GM19395 (cell line): Measurements from ENCODE around the gene ARNT2.

Experiments used
- ATAC-seq: cut with Tn5 transposase; IDR thresholded peaks from one replicate; pipeline ENCODE4 v1.9.1; 2021; ENCODE audit warnings: mild to moderate bottlenecking, moderate library complexity; ENCODE audit not compliant: unreplicated experiment

ARNT2 gene

DNA sequence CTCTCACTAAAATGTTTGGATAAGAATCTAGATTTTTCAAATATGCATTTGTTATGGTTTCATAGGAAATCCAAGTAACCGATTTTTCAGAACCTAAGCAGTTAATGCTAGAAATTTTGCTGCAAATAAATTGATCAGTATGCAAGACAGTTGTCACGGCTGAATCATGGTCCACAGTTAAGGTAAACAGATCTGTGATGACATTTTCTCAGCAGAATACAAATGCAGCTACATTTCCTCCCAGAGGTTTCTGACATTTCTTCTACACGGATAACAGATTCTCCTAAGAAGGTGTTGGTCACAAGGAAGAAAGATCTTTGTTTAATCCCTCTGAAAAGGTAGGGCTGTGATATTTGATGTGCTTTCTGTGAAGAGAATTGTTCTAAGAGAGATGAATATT is 36.9 kb downstream of the ARNT2 start:
- no peak for ATAC-seq

DNA sequence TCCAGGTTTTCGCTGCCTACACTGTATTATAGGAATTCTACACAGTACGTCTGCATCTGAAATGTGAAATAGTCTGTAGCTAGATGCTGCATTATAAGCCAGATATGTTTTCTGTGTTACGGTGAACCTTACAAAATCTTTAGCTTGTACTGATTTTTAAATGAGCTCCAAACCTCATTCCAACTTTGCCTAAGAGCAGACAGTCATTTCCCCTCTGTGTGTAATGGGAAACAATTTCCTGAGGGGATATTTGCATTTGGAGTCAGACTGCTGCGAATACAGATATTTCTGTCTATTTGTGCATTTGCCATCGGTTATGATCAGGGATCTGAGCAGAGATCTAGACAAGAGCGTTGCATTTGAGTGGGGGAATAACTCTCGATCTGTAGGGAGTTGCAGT is 37.5 kb downstream of the ARNT2 start:
- no peak for ATAC-seq

DNA sequence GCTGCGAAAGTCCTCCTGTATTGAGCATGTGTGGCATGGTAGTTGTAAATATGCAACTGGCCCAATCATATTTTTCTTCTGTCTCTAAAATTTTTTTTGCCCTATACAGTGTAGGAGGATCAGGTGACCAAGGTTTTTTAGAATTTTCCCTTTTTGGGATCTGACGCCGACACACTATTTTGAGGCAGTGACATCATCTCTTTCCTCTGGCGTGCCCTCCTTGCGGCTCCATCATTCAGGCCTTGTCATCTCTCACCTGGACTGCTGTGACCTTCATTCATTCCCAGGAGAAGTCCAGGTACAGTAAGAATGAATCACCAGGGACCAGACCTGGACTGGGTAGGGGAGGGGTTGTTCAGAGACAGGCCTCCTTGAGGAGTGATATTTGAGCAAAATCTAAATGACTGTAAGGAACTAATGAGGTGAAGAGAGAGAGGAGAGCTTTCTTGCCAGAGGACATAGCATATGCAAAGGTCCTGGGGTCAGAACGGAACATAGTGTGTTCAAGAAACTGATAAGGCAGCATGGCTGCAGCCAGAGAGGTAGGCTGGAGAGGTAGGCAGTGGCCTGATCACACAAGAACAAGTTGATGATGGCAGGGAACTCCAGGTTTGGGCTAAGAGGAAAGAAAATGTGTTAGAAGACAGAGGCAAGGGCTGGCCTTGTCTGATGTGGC is 38.7 kb downstream of the ARNT2 start:
- no peak for ATAC-seq

DNA sequence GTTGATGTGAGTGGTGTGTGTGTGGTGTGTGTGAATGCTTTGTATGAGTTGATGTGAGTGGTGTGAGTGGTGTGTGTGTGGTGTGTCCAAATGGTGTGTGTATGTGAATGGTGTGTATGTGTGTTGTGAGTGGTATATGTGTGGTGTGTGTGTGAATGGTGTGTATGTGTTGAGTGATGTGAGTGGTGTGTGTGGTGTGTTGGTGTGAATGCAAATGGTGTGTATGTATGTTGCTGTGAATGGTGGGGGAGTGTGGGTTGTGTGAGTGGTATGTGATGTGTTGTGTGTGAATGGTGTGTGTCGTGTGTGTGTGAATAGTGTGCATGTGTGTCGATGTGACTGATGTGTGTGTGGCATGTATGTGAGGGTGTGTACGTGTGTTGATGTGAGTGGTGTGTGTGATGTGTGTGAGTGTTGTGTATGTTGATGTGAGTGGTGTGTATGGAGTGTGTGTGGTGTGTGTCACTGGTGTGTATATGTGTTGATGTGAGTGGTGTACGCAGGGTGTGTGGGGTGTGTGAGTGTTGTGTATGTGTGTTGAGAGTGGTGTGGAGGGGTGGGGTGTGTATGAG is 40.6 kb downstream of the ARNT2 start:
- ATAC-seq, result no peak

DNA sequence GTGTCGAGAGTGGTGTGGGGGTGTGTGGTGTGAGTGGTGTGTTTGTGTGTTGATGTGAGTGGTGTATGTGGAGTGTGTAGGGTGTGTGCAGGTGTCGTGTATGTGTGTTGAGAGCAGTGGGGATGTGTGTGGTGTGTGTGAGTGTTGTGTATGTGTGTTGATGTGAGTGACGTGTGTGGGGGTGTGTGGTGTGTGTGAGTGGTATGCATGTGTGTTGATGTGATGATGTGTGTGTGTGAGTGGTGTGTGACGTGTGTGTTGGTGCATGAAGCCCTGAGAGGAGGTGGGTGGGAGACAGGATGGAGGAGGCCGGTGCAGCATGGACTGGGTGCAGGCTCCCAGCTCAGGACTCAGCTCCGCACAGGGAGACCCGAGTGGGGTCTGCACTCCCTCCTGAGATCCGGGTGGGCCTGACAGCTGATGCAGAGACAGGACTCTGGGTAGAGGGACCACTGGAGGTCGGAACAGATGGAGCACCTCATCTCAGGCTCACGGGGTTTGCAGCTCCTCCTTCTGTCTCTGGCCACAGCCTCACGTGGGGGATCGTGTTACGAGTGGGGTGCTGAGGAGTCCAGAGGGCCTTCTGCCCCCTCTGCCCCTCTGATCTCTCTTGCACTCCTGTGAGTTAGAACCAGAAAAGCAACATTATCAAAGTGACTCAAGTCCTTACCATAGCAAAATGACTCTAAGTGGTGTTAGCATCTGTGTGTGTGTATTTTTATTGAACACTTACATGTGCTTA is 41.3 kb downstream of the ARNT2 start:
- no peak for ATAC-seq

DNA sequence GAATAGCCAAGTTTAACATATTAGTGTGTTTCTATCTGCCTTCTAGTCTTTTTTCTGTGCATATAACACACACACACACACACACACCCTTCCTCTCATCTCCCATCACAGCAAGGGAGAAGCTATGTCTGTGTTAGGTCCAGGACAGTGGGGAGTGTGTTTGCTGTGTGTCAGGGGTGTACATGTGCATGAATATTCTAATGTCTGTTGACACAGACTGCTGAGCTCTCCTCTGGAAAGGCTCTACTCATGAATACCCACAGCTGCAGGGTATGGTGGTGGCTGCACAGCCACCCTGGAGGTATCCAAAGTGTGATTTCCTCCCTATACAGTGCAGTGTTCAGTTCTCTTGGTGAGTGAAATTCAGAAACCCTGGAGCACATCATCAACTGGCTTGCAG is 42.9 kb downstream of the ARNT2 start:
- no peak for ATAC-seq

DNA sequence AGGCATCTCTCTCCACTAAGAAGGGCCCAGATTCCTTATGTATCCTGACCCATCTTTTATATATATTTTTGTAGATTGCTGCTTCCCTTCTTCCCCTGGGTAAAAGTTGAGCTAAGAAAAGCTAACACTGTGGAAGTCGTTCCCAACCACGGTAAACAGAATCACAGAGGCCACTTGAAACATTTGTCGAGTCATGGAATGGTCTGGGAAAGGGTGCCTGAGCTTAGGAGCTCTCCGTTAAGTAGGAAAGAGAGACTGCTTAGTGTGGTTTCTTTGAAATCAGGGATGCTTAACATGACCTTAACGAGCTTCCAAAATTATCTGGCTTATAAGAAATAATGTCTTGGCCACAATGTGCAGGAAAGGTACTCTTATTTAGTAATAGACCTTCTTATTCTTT is 45.6 kb downstream of the ARNT2 start:
- no peak for ATAC-seq

DNA sequence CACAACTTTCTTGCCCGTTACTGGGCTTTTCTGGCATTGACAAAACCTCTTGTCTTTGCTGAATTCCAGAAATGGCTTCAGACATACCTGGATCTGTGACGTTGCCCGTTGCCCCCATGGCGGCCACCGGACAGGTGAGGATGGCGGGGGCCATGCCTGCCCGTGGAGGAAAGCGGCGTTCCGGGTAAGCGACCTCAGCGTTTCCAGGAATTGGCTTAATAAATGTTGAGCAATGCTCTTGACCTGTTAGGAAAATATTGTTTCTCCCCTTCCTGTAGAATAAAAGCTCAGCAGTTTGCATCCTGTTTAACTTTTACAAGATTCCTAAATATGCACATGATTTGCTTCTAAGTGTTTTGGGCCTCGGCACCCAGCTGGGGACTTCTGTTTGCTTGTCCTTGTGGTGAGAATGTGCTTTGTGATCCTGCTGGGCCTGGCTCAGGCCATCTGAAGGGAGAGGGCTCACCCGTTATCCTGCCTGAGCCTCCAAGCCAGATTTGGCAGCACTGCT is 46.7 kb downstream of the ARNT2 start:
- ATAC-seq, result no peak

DNA sequence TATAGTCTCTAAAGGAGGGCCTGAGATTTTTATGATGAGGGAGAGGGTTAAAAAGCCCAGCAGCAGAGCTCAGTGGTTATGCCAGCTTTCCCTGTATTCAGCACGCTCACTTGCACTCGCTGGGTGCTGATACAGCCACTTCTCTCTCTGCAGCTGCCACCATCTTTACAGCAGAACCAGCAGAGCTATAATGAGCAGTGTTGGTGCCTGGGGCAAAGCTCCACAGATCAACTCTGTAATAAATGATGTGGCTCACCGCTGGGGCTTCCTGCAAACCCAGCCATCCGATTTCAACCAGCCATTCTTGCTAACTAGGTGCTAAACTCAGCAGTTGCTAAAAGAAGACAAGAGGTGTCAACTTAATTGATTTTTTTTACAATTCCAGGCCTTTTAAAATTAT is 48.0 kb downstream of the ARNT2 start:
- ATAC-seq, result no peak

DNA sequence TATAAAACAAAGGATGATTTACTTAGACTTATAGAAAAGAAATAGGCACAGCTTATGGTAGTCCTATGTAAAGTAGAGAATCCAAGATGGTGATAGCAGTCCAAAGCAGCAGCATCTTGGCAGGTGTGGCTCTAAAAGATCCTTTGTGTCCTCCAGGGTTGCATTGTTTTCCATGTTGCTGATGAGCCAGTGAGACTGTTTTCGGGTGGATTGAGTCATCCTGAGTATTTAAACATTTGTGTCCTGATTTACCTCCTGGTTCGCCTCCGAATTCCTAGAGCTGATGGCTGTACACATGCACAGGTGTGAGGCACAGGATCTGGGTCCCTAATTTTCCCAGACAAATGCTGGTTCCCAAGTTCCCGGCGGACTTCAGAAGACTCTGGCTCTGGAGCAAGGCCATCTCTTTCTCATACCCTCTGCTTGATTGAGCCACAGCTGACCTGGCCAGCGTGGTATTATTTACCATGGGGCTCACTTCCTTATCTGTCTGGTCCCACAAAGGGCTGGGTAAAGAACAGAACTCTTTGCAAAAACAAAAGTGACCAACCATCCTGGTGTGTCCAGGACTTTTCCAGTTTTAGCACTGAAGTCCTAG is 51.0 kb downstream of the ARNT2 start:
- ATAC-seq, result no peak

DNA sequence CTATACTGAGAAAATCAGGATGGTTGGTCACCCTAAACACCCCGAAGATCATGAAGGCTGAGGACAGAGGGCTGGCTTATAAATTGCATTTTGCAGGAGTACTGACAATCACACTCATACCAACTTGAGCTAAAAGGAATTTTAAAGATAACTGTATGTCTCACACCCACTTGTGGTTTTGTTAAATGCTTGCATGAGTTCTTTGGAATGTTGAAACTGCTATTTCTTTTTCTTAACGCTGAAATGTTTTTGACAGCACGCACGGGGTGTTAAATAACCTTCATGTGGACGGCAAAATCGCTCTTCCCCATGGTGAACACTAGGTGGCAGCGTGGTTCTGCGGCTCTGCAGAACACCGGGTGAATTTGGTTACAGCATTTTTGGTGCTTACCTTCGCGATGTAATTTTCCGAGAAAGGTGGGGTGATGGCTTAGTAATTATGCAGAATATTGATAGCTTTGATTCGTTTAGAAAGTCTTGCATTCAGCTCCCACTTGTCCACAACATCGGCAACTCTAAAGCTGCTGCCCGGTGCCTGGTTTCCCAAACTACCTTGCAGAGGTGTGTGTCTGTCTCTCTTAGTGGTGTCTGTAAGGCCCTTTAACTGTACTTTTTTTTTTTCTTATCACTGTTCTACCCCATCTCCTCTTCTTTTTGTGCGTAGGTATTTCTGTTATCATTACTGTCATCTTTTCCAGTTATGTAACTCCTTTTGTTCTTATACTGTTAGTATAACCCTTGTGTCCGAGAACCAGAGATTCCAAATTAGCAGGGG is 51.7 kb downstream of the ARNT2 start:
- peak; percentile 67 for ATAC-seq

DNA sequence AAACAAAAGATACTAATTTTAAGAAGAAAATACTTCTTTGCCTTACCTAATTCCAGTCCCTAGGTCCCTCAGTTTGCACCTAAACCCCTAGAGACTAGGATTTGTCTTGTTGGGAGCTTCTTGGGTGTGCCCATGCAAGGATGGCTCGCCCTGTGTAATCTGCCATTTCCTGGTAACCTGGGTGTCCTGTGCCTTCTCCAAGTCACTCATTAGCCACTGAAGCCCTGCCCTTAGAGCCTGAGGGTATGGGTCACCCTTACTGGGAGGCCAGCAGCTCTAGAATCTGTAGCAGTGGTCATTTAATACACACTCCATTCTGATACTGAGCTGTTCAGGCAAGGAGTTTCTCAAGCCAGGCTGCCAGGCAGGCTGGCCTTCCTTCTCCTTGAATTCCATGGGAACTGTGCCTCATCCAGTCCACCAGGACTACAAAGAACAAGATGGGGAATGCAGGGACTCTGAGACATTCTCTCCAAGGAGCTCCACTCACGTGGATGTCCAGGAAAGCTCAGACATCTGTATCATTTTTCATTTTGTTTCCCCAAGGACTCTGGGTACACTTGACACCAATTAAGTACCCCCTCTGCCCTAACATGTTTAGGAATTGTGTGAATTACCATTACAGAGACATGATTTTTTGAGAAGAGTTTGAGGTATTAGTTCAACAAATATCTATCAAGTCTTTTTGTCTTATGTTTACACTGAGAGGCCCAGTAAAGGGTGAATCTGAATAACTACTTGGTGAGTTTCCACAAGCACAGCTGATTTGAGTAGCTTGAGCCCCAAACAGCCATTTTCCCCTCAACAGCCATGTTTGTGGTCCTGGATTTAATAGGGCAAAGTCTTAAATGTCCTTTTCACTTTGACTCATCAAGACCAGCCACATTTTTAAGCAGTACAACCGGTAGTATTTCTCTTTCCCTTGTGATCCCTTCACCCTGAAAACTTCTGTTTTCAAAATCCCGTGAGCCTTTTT is 52.6 kb downstream of the ARNT2 start:
- no peak for ATAC-seq

DNA sequence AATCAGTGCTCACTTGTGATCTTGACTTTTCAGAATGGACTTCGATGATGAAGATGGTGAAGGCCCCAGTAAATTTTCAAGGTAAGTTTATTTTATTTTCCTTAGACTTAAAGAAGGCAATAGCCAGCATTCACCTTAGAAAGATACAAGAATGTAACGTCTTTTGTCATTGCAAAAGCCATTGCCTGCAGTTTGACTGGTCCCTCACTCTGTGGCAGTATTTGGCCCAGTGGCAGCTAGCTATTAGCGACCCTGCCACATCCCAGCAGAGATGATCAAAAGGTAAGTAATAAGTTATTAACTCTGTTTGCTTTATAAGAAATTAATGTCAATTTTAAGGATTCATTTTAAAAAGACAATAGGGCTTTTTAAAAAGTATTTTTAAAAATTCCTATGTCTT is 53.7 kb downstream of the ARNT2 start:
- ATAC-seq, result no peak

DNA sequence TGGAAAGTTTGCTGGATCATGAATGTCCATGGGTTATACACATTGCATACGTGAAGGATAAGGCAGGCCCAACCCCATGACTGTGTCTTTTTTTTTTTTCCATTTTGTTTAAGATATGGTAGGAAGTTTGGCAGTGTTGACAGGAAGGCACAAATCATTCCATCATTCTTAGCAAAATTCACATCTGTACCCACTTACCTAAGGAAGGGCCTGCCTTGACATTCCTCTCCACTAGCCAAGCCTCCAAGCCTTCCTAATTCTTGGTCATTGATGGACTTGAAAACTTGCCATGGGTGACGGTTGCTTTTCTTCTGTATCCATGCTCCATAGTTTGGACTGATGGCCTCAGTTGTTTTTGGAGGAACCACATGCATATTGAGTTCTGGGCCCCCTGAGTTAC is 54.4 kb downstream of the ARNT2 start:
- no peak for ATAC-seq

DNA sequence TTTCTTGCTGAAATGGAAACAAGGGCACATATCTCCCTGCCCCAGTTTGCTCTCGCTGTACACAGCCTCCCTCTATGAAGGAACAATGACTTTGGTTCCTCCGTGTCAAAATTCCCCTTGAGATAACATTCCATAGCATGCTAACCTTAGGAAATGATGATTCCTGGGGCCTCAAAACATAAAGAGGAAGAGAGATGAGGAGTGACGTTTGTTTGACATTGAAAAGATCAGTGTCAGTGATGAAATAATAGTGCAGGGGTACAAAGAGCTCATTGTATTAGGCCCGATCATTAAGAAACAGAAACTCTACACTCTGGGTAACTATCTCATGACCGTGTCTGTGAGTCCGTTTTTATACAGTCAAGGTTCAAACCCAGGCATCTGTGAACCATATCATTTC is 55.2 kb downstream of the ARNT2 start:
- no peak for ATAC-seq

DNA sequence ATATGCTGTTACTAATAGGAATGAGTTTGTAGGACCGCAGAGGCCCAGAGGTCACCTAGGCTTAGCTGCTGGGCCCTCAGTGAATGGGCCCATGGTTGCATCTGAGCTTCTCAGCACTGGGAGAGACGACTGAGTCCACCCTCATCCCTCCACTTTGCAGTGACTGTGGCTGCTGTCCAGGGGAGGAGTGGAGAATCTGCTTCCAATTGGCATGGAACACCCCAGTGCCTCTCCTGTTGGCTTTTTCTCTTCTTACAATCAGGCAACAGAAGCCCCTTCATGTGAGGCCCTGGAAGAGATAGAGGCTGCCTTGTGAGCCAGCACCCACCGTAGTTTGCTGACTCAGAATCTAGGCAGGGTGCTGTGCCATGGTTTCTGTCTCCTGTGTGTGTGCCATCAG is 55.6 kb downstream of the ARNT2 start:
- ATAC-seq, result no peak

DNA sequence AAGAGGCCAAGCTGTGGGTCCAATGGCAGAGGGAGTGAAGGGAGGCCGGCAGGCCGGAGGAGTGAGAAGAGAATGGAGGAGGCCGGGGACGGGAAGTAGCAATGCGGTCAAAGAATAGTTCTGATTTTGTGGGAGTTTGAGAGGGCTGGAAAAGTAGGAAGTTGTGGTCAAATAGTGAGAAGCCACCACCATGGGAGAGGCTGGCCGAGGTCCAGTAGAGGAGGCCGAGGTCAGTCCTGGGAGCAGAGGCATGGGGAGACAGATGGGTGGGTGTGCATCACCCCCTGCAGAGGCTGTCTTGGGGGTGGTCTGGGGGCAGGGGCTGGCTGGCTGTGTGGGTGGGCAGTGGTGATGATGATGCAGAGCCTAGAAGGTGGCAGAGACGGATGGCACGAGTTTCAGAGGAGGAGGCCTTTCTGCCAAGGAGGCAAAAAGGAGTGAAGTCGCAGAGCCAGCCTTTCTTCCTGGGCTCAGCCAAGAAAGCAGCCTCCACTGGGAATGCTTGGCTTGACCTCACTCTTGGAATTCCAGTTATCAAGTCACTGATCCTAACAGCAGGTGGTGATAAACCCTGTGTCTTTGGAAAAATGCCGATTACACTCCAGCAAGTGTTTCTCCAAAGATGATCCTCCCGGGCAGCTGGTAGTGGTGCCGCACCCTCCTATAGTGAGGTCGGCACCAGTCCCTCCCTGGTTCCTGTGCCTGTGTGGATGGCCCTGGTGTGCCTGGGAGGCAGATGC is 57.3 kb downstream of the ARNT2 start:
- no peak for ATAC-seq

DNA sequence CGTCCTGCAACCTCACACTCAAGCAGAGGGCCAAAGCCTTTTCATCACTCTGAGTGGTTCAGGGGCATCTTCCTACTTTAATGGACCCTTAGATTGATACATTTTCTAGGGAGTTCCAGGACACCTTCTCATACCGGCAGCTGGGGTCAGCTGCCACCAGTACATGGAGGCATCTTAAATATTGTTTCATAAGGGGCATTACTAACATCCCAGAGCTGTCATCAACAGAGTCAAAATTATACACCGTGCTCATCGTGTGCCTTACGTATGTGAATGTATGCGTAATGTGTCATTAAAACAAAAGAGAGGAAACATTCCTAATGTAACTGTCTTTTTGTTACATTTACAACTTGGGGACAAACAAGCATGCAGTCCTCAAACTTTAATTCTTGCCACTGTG is 57.9 kb downstream of the ARNT2 start:
- ATAC-seq, result no peak

DNA sequence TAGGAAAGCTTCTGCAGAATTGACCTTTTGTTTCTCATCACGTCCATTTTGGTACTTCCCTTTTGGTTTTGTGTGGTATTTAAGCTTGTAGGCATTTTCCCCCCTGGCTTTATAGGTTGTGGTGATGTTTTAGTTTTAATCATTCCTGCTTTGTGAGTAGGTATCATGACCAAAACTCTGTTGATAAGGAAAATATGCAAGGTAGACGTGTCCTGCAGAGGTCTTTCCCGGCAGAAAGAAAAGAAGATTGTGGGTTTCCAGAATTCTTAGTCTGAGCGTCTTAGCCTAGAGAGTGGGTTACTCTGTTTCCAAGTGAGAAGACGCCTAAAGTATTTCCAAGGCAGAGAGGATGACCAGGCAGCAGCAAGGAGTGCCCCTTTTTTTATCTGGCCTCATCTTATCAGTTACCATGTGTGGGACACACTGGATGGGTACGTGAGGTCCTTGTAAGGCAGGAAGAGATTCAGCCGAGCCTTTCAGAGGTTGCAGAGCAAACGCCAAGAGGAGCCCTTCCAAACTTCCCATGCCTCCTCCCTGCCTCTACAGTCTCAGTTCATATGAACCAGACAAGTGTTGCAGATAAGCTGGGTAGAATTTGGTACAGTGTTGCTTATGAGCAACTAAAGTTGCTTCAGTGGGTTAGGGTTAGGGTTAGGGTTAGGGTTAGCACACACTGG is 58.8 kb downstream of the ARNT2 start:
- ATAC-seq, result no peak
